Measurements from ENCODE around the gene MPND. TPM values are rescaled to one million over a fixed set of nuclear protein-coding genes. Genes with fewer than 3 reads are reported as not detected.

Gene MPND
- total and polyA plus RNA-seq, 10 of the 15 experiments (the other 5 are each of a cell fraction or from before 2014, with no cell fraction given) = 0.79 to 18.3 (median 6.0) TPM

DNA sequence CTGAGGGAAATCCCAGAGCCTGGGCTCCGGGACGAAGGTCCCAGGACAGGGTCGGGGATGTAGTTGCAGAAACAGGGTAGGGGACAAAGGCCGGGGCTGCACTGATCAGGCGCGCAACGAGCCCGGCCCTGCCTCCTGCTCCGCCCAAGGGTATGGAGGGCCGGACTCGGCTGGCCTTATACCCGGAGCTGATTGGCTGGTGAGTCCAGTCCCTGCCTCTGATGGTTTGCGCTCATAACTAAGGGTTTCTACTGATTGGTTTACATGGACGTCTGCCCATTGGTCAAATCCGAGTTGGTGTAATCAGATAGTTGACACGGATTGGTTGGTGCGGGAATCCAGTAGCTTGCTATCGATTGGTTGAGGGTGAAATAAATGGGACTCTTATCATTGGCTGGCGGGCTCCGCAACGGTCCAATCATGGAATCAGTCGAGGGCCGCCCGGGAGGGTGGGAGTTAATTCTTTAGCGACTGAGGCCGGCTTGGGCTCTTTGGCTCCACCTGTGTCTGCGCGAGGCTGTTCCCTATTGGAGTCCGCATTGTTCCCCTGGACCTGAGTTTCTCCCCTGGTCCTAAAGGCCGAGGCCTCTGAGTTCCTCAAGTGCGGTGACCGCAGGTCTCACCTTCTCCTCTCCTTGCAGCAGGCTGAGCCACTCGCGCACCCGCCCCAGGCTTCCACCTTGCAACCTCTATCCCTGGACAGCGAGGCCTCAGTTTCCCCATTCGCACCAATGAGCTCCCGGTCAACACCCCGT is 570 bp upstream of the MPND start (continued):
- no peak for TF ChIP-seq ZNF274 (IDR thresholded peaks at IDR 0.05; ENCODE audit: insufficient read depth, insufficient read length)
- TF ChIP-seq KLF5 (IDR thresholded peaks at IDR 0.05; ENCODE audit: partially characterized antibody) = no peak
- TF ChIP-seq RCOR1 (conservative IDR thresholded peaks at IDR 0.05; ENCODE audit: low read depth, low read length) = no peak
- TF ChIP-seq NFYB (IDR thresholded peaks at IDR 0.05; ENCODE audit: insufficient read depth, low read depth, low read length) = peak; percentile 99
- TF ChIP-seq SUPT20H (IDR thresholded peaks at IDR 0.05; ENCODE audit: borderline replicate concordance, control insufficient read depth, low read depth, low read length) = no peak
- TF ChIP-seq ZNF622 (IDR thresholded peaks at IDR 0.05) = no peak
- peak; percentile 97 for TF ChIP-seq FOXM1 (IDR thresholded peaks at IDR 0.05; ENCODE audit: low read depth, low read length)
- TF ChIP-seq ZNF384 (IDR thresholded peaks at IDR 0.05; ENCODE audit: borderline replicate concordance, low read depth, low read length) = no peak
- TF ChIP-seq KAT2A (conservative IDR thresholded peaks at IDR 0.05; ENCODE audit: control insufficient read depth, low read depth, low read length) = no peak
- peak; percentile 75 for TF ChIP-seq CREM (IDR thresholded peaks at IDR 0.05; ENCODE audit: low read depth)
- TF ChIP-seq ESRRA (IDR thresholded peaks at IDR 0.05; ENCODE audit: low read length) = no peak
- TF ChIP-seq, protein P1, sequence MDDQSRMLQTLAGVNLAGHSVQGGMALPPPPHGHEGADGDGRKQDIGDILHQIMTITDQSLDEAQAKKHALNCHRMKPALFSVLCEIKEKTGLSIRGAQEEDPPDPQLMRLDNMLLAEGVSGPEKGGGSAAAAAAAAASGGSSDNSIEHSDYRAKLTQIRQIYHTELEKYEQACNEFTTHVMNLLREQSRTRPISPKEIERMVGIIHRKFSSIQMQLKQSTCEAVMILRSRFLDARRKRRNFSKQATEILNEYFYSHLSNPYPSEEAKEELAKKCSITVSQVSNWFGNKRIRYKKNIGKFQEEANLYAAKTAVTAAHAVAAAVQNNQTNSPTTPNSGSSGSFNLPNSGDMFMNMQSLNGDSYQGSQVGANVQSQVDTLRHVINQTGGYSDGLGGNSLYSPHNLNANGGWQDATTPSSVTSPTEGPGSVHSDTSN (IDR thresholded peaks at IDR 0.05; ENCODE audit: insufficient replicate concordance, low read depth, low read length) = peak; percentile 93
- TF ChIP-seq KDM1A (IDR thresholded peaks at IDR 0.05; ENCODE audit: borderline replicate concordance) = no peak
- no peak for TF ChIP-seq MEF2A (IDR thresholded peaks at IDR 0.05; ENCODE audit: insufficient read depth, low read depth, low read length)
- TF ChIP-seq PML (IDR thresholded peaks at IDR 0.05; ENCODE audit: low read length) = peak; percentile 84; the same call in 1 of the 2 replicates
- TF ChIP-seq, protein P2, sequence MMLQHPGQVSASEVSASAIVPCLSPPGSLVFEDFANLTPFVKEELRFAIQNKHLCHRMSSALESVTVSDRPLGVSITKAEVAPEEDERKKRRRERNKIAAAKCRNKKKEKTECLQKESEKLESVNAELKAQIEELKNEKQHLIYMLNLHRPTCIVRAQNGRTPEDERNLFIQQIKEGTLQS (IDR thresholded peaks at IDR 0.05; ENCODE audit: borderline replicate concordance, extremely low read depth, low read depth, low read length) = peak; percentile 94
- TF ChIP-seq RAD51 (IDR thresholded peaks at IDR 0.05) = no peak
- TF ChIP-seq EED (IDR thresholded peaks at IDR 0.05; ENCODE audit: low read depth) = no peak
- TF ChIP-seq SMC3 (IDR thresholded peaks at IDR 0.05; ENCODE audit: borderline replicate concordance, low read length) = peak; percentile 7; the same call in 1 of the 2 replicates
- TF ChIP-seq SIN3A (IDR thresholded peaks at IDR 0.05; ENCODE audit: low read depth, low read length) = 0 out of 2 replicates have a peak, but pooled peaks have one; percentile 51
- TF ChIP-seq JUNB (IDR thresholded peaks at IDR 0.05) = no peak
- no peak for TF ChIP-seq SRF (IDR thresholded peaks at IDR 0.05; ENCODE audit: low read depth in 2 of 2, low read length in 2 of 2)
- TF ChIP-seq IRF4 (IDR thresholded peaks at IDR 0.05; ENCODE audit: low read depth, low read length) = no peak
- no peak for TF ChIP-seq JUND (IDR thresholded peaks at IDR 0.05; ENCODE audit: low read depth, low read length)
- TF ChIP-seq, protein P3, sequence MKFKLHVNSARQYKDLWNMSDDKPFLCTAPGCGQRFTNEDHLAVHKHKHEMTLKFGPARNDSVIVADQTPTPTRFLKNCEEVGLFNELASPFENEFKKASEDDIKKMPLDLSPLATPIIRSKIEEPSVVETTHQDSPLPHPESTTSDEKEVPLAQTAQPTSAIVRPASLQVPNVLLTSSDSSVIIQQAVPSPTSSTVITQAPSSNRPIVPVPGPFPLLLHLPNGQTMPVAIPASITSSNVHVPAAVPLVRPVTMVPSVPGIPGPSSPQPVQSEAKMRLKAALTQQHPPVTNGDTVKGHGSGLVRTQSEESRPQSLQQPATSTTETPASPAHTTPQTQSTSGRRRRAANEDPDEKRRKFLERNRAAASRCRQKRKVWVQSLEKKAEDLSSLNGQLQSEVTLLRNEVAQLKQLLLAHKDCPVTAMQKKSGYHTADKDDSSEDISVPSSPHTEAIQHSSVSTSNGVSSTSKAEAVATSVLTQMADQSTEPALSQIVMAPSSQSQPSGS (IDR thresholded peaks at IDR 0.05; ENCODE audit: low read length) = no peak
- TF ChIP-seq TAF1 (IDR thresholded peaks at IDR 0.05; ENCODE audit: borderline replicate concordance, low read depth, low read length) = peak; percentile 61; the same call in 1 of the 2 replicates
- TF ChIP-seq SPI1 (IDR thresholded peaks at IDR 0.05; ENCODE audit: borderline replicate concordance, insufficient read depth, low read depth, low read length) = peak; percentile 17; the same call in 1 of the 2 replicates
- peak; percentile 97 for TF ChIP-seq NFYA (IDR thresholded peaks at IDR 0.05; ENCODE audit: borderline replicate concordance, low read depth, low read length)
- no peak for TF ChIP-seq SMAD1 (IDR thresholded peaks at IDR 0.05; ENCODE audit: low read depth, partially characterized antibody)
- TF ChIP-seq ZZZ3 (IDR thresholded peaks at IDR 0.05; ENCODE audit: control insufficient read depth, insufficient read length, low read depth) = no peak
- TF ChIP-seq SP1 (IDR thresholded peaks at IDR 0.05; ENCODE audit: low read depth, low read length) = peak; percentile 100

Data from GM12878 (cell line).